ENCODE data around the gene EFCC1.
"Not testable (repeated sequence)": the region's sequence is repeated elsewhere in the genome, so short reads cannot be mapped to it uniquely, and the experiment has no call there.

The EFCC1 gene

GRCh38 chr3:129085165-129085715, 84.1 kb downstream of the EFCC1 start:
- no peak for DNase-seq

GRCh38 chr3:129085818-129086217, 84.7 kb downstream of the EFCC1 start:
- no peak for DNase-seq

GRCh38 chr3:129087138-129087702, 86.1 kb downstream of the EFCC1 start:
- no peak for DNase-seq

GRCh38 chr3:129087904-129088303, 86.8 kb downstream of the EFCC1 start:
- not testable (repeated sequence) for DNase-seq

GRCh38 chr3:129088312-129088711, 87.2 kb downstream of the EFCC1 start:
- DNase-seq, result not testable (repeated sequence)

Data from activated CD4-positive, CD25-positive, alpha-beta regulatory T cell treated with anti-CD3 and anti-CD28 coated beads, Interleukin-2, amount 50 U/mL, for 72 hours (primary cell).